Left colon (tissue), 2 donors: ENCODE measurements around the gene CDHR2. TPM values are rescaled to one million over a fixed set of nuclear protein-coding genes. Genes with fewer than 3 reads are reported as not detected.
A peak's percentile ranks its signal among the peaks of the same experiment; 100 is the strongest.

ENCODE experiments used
- ATAC-seq: fragments of 200-7000 bp; cut with Tn5 transposase; one replicate; pipeline ENCODE4 v1.9.1; 2020; ENCODE audit warnings: mild to moderate bottlenecking, moderate library complexity
- DNase-seq, 2 donors: peaks; one replicate each; pipeline ENCODE4 v3.0.0-alpha.2; 2020
- intact Hi-C, 2 donors: fragments of 100-400 bp; cut with DNase I in 1 of 2; cut with micrococcal nuclease in 1 of 2; formaldehyde crosslinking; loops; one replicate each; pipeline versions ENCODE4 v1.11.2 to v1.14.0; 2022; cut with DNase I, micrococcal nuclease
- long read RNA-seq: library from polyadenylated mRNA; unstranded; transcript quantifications from one replicate; pipeline ENCODE4 v2.0.0, GENCODE V29; 2021
- total RNA-seq, 2 donors: library from RNA; stranded (reverse); fragmentation: NEBNext Ultra II Directional; extraction: Animal tissue kit (Norgen Biotek cat#: 25700); gene quantifications; one replicate each; pipeline ENCODE4 v1.2.1, GENCODE V29; 2021
- donor health status: DM: no; HTN: no; CAD: no.
- donor health status: DM: yes; HTN: yes; CAD: no.

Gene CDHR2
- 100 to 1,000 TPM in 1 of 2 donors, 10 to 100 TPM in 1; 93.4 to 141 TPM for total RNA-seq
- long read RNA-seq, full-length matches to known transcripts: 6 of 187 reads
- long read RNA-seq, partial matches to known transcripts: 146 of 187 reads
- long read RNA-seq, other reads (novel, unspliced or antisense): 35 of 187 reads

- ATAC-seq (peak; percentile 42), DNase-seq (peak; percentile 66 to 71)
- intact Hi-C loops: no loop called here
These were observed at the start of gene CDHR2 for GRCh38 chr5:176548967-176549444. CDHR2 (plus strand) TSS chr5:176549342; CDS start chr5:176565353, 16,011 bp downstream.

- DNase-seq: no peak
- no peak for ATAC-seq
- intact Hi-C loops: no loop called here
These were observed 48.6 kb upstream of the CDHR2 start for GRCh38 chr5:176500511-176500910.

GRCh38 chr5:176501333-176501732, 47.8 kb upstream of the CDHR2 start:
- DNase-seq (no peak), ATAC-seq (no peak)
- intact Hi-C loops: no loop called here

GRCh38 chr5:176503496-176503895, 45.6 kb upstream of the CDHR2 start:
- no peak for DNase-seq
- no peak for ATAC-seq
- intact Hi-C loops: no loop called here

GRCh38 chr5:176507911-176508310, 41.2 kb upstream of the CDHR2 start:
- DNase-seq (no peak), ATAC-seq (no peak)
- intact Hi-C loops: no loop called here

- ATAC-seq (no peak), DNase-seq (no peak)
- intact Hi-C loops: no loop called here
These were observed 40.5 kb upstream of the CDHR2 start for GRCh38 chr5:176508603-176509002.

- intact Hi-C loops: no loop called here
- ATAC-seq: no peak
- DNase-seq: no peak
These were observed 35.4 kb upstream of the CDHR2 start for GRCh38 chr5:176513788-176514187.

GRCh38 chr5:176514244-176514950, 34.7 kb upstream of the CDHR2 start:
- DNase-seq (no peak), ATAC-seq (no peak)
- intact Hi-C loops: no loop called here

GRCh38 chr5:176515396-176515795, 33.7 kb upstream of the CDHR2 start:
- DNase-seq (no peak), ATAC-seq (no peak)
- intact Hi-C loops: no loop called here

GRCh38 chr5:176517053-176517661, 32.0 kb upstream of the CDHR2 start:
- intact Hi-C loops: no loop called here
- ATAC-seq (no peak), DNase-seq (no peak)

GRCh38 chr5:176519810-176520720, 29.1 kb upstream of the CDHR2 start:
- no peak for DNase-seq
- intact Hi-C loops: no loop called here
- peak; percentile 71 for ATAC-seq

GRCh38 chr5:176521286-176521685, 27.9 kb upstream of the CDHR2 start:
- no peak for DNase-seq
- ATAC-seq: no peak

GRCh38 chr5:176521699-176522263, 27.4 kb upstream of the CDHR2 start:
- DNase-seq (no peak), ATAC-seq (no peak)
- intact Hi-C loops: no loop called here

More at GRCh38 chr5:176521286-176521685, 27.9 kb upstream of the CDHR2 start:
- intact Hi-C loops: no loop called here

GRCh38 chr5:176524138-176524537, 25.0 kb upstream of the CDHR2 start:
- ATAC-seq (no peak), DNase-seq (no peak)
- intact Hi-C loops: no loop called here

GRCh38 chr5:176524987-176525386, 24.2 kb upstream of the CDHR2 start:
- intact Hi-C loops: no loop called here
- DNase-seq (no peak), ATAC-seq (no peak)

GRCh38 chr5:176525677-176526076, 23.5 kb upstream of the CDHR2 start:
- intact Hi-C loops: no loop called here
- no peak for DNase-seq
- no peak for ATAC-seq

GRCh38 chr5:176526462-176526861, 22.7 kb upstream of the CDHR2 start:
- DNase-seq (no peak), ATAC-seq (no peak)
- intact Hi-C loops: no loop called here

- intact Hi-C loops: no loop called here
- DNase-seq: no peak
- no peak for ATAC-seq
These were observed 21.6 kb upstream of the CDHR2 start for GRCh38 chr5:176527246-176528222.
